Stimulated activated CD4-positive, alpha-beta T cell treated with anti-CD3 and anti-CD28 coated beads, Interleukin-4, amount 100 ng/mL, for 24 hours (primary cell): Measurements from ENCODE around the gene RNU4-1.
"Not testable (repeated sequence)": the region's sequence is repeated elsewhere in the genome, so short reads cannot be mapped to it uniquely, and the experiment has no call there.

ENCODE experiments used
- DNase-seq: peaks from one replicate; pipeline ENCODE4 v3.0.0-alpha.2; 2020

Gene RNU4-1

GRCh38 chr12:120257041-120257821, 35.8 kb downstream of the RNU4-1 start:
- DNase-seq = no peak

- DNase-seq = no peak
These were observed 38.2 kb downstream of the RNU4-1 start for GRCh38 chr12:120254809-120255208.

- not testable (repeated sequence) for DNase-seq
These were observed 39.7 kb downstream of the RNU4-1 start for GRCh38 chr12:120253313-120253712.

- peak; percentile 79 for DNase-seq
These were observed 40.7 kb downstream of the RNU4-1 start for GRCh38 chr12:120252071-120252906.

- not testable (repeated sequence) for DNase-seq
These were observed 41.5 kb downstream of the RNU4-1 start for GRCh38 chr12:120251364-120252070.

GRCh38 chr12:120249875-120250795, 42.9 kb downstream of the RNU4-1 start:
- no peak for DNase-seq

- no peak for DNase-seq
These were observed 43.7 kb downstream of the RNU4-1 start for GRCh38 chr12:120249266-120249874.

- DNase-seq = no peak
These were observed 45.4 kb downstream of the RNU4-1 start for GRCh38 chr12:120247621-120248030.

- no peak for DNase-seq
These were observed 45.9 kb downstream of the RNU4-1 start for GRCh38 chr12:120247183-120247582.

GRCh38 chr12:120246705-120247104, 46.3 kb downstream of the RNU4-1 start:
- DNase-seq = not testable (repeated sequence)
